Measurements from ENCODE around the gene HOXD11.

The HOXD11 gene

GRCh38 chr2:176136374-176137251, 29.5 kb downstream of the HOXD11 start:
- DNase-seq = peak; percentile 79

- no peak for DNase-seq
Measured at GRCh38 chr2:176137252-176137580, 30.1 kb downstream of the HOXD11 start.

GRCh38 chr2:176137906-176138305, 30.8 kb downstream of the HOXD11 start:
- DNase-seq = no peak

GRCh38 chr2:176138526-176138922, 31.4 kb downstream of the HOXD11 start:
- no peak for DNase-seq

- DNase-seq = no peak
Measured at GRCh38 chr2:176138923-176139660, 32.0 kb downstream of the HOXD11 start.

- peak; percentile 81 for DNase-seq
Measured at GRCh38 chr2:176139661-176140512, 32.8 kb downstream of the HOXD11 start.

GRCh38 chr2:176140513-176141317, 33.6 kb downstream of the HOXD11 start:
- peak; percentile 92 for DNase-seq

- no peak for DNase-seq
Measured at GRCh38 chr2:176142281-176142680, 35.2 kb downstream of the HOXD11 start.

GRCh38 chr2:176145085-176145969, 38.2 kb downstream of the HOXD11 start:
- no peak for DNase-seq

GRCh38 chr2:176146101-176146500, 39.0 kb downstream of the HOXD11 start:
- no peak for DNase-seq

- DNase-seq = no peak
Measured at GRCh38 chr2:176146645-176147044, 39.6 kb downstream of the HOXD11 start.

- no peak for DNase-seq
Measured at GRCh38 chr2:176147210-176147799, 40.2 kb downstream of the HOXD11 start.

- no peak for DNase-seq
Measured at GRCh38 chr2:176147800-176148496, 40.9 kb downstream of the HOXD11 start.

- DNase-seq = no peak
Measured at GRCh38 chr2:176148751-176149421, 41.8 kb downstream of the HOXD11 start.

GRCh38 chr2:176149481-176149938, 42.4 kb downstream of the HOXD11 start:
- DNase-seq = no peak

GRCh38 chr2:176149939-176150583, 43.0 kb downstream of the HOXD11 start:
- DNase-seq = no peak

- DNase-seq = no peak
Measured at GRCh38 chr2:176150584-176151441, 43.7 kb downstream of the HOXD11 start.
